GM18520 (cell line): Measurements from ENCODE around the gene PCGF3.
A peak's percentile ranks its signal among the peaks of the same experiment; 100 is the strongest.

Experiments
- ATAC-seq: cut with Tn5 transposase; IDR thresholded peaks from one replicate; pipeline ENCODE4 v1.9.1; 2021; ENCODE audit not compliant: unreplicated experiment

The PCGF3 gene, protein sequence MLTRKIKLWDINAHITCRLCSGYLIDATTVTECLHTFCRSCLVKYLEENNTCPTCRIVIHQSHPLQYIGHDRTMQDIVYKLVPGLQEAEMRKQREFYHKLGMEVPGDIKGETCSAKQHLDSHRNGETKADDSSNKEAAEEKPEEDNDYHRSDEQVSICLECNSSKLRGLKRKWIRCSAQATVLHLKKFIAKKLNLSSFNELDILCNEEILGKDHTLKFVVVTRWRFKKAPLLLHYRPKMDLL

GRCh38 chr4:705278-706082, at the start of gene PCGF3:
Gene PCGF3 (plus strand): TSS chr4:705832. CDS start chr4:733681, 27,849 bp downstream.
- peak; percentile 79 for ATAC-seq

GRCh38 chr4:656436-657337, 48.9 kb upstream of the PCGF3 start:
- ATAC-seq: no peak

- no peak for ATAC-seq
Measured at GRCh38 chr4:657338-657833, 48.2 kb upstream of the PCGF3 start.

GRCh38 chr4:657834-658667, 47.6 kb upstream of the PCGF3 start:
- ATAC-seq: no peak

DNA sequence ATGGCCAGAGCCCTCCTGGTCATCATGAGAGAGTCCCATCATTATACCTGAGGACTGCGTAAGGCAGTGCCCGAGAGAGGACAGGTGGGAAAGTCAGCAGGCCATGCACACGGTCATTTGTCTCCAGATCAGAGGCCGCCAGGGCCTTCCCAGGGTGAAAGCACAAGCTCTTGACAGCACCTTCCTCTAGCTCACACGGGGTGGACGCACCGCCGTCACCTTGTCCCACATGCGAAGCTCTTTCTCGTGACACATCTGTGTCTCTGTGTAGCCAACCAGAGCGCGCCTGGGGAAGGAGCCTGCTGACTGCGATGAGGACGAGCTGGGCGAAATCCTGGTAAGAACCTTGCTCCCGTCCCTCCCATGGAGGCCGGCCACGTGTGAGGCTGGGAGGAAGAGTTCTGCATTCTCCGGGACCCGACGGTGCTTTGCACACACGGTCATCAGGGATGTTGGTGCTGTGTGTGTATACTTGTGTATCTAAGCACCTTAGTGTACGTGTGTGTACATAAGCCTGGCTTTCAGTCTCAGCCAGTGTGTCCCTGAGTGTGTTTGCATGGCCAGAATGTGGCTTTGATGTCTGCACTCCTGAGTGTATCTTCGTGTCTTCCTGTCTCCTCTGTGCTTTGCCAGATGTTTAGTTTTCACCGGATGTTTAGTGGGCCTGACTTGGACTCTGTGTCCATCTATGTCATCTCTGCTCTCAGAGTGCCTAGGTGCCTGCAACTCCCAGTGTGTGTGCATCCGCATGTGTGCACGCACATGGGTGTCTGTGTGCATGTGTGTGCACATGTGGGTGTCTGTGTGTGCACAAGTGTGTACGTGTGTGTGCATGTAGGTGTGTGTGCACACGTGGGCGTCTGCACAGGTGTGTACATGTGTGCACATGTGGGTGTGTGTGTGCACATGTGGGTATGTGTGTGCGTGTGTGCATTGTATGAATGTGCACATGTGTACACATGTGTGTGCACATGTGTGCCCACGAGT, 46.7 kb upstream of the PCGF3 start:
- no peak for ATAC-seq

DNA sequence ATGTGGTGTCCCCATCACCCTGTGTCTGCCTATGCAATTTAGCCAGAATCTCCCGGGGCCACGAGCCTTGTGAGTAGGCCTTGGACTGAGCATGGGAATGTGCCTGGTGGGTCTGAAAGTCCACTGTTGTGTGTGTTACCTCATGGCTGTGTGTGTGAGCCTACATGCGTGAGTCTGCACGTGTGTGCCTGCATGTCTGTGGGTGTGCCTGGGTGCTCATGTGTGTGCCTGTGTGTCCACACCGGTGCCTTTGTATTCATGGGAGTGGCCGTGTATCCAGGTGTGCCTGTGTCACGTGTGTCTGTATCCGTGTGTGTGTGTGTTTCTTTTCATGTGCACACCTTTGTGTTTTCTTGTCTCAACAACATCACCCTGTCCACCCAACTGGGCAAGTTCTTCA, 45.8 kb upstream of the PCGF3 start:
- no peak for ATAC-seq

- no peak for ATAC-seq
Measured at GRCh38 chr4:660401-660800, 45.2 kb upstream of the PCGF3 start.

GRCh38 chr4:661231-661630, 44.4 kb upstream of the PCGF3 start:
- ATAC-seq: no peak

DNA sequence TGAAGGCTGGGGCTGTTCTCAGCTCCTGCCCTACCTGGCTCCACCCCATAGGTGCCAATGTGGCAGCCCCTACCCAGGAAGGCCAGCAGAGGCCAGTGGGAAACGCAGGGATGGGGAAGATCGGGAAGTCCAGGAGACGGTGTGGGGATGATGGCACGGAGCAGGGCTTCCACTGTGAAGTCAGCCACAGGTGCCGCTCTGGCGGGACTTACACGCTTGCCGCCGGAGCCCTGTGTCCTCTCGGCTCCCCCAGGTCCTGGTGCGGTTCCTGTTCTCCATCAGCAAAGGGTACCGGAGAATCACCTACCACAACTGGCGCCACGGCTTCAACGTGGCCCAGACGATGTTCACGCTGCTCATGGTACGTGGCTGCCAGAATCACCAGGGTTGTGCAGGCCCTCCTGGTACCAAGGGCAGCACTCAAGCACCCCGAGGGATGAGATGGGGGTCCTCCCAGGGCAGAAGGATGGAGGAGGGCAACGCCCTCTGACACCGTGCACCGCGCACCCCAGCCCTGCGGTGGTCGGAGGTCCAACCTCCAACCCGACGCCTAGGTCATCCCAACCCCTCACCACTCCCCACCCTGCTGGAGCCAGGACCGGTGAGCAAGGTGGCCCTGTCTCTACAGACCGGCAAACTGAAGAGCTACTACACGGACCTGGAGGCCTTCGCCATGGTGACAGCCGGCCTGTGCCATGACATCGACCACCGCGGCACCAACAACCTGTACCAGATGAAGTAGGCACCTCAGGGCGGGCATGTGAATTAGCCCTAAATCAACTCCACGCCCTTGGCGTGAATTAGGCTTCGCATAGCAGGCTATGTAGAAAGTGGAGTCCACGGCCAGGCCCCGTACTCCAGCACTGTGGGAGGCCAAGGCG, 43.5 kb upstream of the PCGF3 start:
- no peak for ATAC-seq

DNA sequence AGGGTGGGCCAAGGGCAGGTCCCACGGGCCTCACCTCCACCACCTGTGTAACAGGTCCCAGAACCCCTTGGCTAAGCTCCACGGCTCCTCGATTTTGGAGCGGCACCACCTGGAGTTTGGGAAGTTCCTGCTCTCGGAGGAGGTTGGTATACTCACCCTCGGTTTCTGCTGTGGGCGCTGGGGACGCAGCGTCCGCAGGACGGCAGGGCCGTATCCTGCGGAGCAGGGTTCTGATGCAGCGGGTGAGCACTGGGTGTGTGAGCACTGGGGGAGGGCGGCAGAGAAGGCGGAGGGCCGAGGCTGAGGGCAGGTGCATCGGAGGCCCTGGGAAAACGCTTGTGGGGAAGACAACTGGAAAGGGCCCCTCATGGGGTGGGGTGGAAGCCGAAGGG, 42.6 kb upstream of the PCGF3 start:
- no peak for ATAC-seq

GRCh38 chr4:663438-664428, 41.9 kb upstream of the PCGF3 start:
- no peak for ATAC-seq

- ATAC-seq: no peak
Measured at GRCh38 chr4:664713-665231, 40.9 kb upstream of the PCGF3 start.

- no peak for ATAC-seq
Measured at GRCh38 chr4:665381-665750, 40.3 kb upstream of the PCGF3 start.

- no peak for ATAC-seq
Measured at GRCh38 chr4:665751-666435, 39.7 kb upstream of the PCGF3 start.

- no peak for ATAC-seq
Measured at GRCh38 chr4:666436-666810, 39.2 kb upstream of the PCGF3 start.

GRCh38 chr4:666822-667544, 38.6 kb upstream of the PCGF3 start:
- ATAC-seq: no peak
